Measurements from ENCODE around the gene CDH15.
"Not testable (repeated sequence)": the region's sequence is repeated elsewhere in the genome, so short reads cannot be mapped to it uniquely, and the experiment has no call there.

Gene CDH15

DNA sequence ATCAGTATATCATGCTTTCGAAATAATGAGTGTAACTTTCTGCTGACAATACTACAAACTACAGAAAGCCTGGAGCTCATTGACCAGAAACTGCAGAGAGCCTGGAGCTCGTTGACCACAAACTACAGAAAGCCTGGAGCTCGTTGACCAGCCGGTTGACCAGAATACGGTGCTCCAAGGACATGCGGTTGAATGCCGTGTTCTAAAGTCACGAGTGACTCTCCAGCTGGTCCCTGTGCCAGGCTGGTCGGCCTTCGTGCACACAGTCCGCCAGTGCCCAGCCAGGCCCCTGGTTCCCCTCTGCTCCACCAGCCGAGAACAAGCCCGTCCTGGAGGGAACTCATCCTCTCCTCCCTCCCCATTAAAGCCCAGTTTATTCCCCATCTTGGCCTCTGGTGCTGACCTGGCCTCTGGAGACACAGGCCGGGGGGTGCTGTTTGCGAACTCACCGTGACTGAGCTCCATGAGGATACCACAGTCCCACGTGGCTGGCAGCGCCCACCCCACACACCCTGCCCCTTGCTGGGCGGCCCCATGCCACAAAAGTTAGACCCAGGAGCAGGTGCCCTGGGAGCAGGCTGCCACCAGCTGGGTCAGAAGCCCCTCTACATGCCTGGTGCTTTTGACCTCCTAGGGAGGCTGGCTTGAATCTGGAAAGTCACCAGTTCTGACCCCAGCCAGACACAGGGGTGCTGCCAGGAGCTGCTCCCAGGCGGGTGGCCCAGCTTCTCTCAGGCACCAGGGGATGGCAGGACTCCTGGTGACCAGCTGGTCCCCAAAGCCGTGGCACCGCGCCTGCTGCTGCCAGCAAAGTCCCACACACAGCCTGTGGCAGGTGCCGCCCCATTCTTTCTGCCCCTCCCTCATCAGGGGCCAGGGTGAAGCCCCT lies 15.5 kb upstream of the CDH15 start:
- DNase-seq (ENCODE audit: low read depth) = peak; percentile 13

DNA sequence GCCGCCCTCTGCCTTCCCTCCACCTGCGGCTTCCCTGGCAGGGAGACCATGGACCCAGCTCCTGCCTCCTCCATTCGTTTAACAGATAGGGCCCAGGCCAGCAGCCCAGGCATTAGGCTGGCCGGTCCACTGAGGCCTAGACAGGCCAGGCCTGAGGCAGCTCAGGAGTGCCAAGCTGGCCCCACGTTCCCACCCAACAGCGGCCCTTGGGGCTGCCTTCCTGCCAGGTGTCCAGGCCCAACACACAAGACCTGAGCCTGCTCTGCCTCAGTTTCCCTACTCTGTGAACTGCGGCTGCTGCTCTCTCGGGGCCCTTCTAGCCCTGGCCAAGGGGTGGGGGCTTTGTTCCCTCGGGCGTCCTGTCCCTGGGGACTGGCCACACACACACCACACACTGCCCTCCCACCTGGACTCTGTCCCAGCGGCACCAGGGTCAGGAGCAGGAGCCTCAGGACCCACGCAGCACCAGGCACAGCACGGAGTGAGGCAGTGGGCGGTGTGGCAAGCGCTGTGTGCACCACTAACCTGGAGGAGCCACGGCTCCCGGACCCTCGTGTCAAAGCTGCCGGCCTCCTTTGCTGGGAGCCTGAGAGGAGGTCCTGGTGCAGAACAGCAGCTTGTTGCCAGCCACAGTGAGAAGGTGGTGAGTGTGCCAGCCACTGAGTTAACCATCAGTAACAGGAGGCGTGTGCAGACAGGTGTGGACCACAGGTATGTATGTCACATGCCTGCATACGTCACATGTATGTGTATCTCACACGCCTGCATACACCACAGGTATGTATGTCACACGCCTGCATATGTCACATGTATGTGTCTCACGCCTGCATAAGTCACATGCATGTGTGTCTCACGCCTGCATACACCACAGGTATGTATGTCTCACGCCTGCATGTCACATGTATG lies 14.6 kb upstream of the CDH15 start:
- no peak for DNase-seq (ENCODE audit: low read depth)

GRCh38 chr16:89157778-89158177 lies 13.8 kb upstream of the CDH15 start:
- DNase-seq (ENCODE audit: low read depth) = no peak

DNA sequence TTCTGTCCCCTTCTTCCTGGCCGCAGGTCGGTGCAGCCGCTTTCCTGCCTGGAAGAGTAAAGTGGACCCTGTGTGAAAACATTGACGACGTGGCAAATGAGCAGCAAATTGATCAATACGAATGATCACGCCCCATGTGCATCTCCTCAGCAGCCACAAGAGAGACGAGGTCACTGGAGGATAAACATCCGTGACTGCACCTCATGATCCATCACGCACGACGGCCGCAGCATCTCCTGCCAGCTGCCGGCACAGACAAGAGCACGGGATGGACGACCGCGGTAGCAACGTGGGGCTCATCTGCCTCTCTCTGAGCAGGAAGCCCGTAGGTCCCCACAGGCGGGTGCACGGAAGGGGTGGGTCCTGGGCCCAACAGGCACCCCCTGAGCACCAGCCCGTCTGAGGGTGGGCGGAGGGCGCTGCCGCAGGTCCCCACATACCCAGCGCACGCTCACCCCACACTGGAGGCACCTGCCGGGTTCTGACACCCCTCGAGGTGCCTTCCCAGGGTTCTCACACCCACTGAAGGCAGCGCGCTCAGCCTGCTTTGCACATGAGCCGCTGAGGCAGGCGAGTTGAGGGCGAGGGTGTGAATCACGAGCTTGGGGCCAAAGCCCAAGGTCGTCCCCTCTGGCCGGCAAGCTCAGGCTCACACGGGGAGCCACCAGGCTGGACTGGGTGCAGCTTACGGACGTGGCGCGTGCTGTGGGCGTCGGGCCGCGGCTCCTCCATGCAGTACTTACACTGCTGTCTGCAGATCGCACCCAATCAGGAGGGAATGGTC lies 12.3 kb upstream of the CDH15 start:
- no peak for DNase-seq (ENCODE audit: low read depth)

- DNase-seq (ENCODE audit: low read depth) = no peak
These were observed 11.6 kb upstream of the CDH15 start for GRCh38 chr16:89159850-89160354.

DNA sequence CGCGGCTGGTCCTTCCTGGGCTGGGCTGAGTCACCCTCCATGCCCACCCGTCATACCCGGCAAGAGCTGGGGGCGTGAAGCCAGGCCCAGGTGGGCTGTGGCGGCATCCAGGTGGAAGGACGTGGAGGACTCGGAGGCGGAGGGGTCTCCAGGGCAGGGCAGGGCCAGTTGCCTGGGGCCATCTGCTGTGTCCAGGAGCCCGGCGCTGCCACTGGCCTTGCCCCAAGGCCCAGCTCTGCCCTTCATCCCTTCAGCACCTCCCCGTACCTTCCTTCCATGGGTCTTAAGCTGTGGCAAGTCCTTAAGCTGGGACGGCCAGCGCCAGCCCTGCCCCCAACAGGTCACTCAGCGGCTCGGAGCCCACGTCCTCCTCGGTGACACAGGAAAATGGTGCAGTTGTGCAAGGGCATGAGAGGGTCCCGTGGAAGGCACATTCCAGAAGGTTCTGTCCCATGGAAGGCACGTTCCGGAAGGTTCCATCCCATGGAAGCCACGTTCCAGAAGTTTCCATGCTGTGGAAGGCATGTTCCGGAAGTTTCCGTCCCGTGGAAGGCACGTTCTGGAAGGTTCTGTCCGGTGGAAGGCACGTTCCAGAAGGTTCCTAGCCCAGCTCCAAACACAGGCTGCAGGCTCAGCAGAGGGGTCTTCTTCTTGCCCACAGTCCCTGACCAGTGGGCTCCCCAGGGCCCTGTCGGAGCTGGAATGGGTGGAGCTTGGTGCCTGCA lies 10.4 kb upstream of the CDH15 start:
- DNase-seq (ENCODE audit: low read depth) = no peak

- no peak for DNase-seq (ENCODE audit: low read depth)
These were observed 9.5 kb upstream of the CDH15 start for GRCh38 chr16:89161763-89162713.

GRCh38 chr16:89163297-89163696 lies 8.3 kb upstream of the CDH15 start:
- no peak for DNase-seq (ENCODE audit: low read depth)

- no peak for DNase-seq (ENCODE audit: low read depth)
These were observed 7.1 kb upstream of the CDH15 start for GRCh38 chr16:89164436-89164835.

GRCh38 chr16:89164847-89165680 lies 6.5 kb upstream of the CDH15 start:
- DNase-seq (ENCODE audit: low read depth) = no peak

GRCh38 chr16:89165681-89165979 lies 5.9 kb upstream of the CDH15 start:
- not testable (repeated sequence) for DNase-seq (ENCODE audit: low read depth)

- DNase-seq (ENCODE audit: low read depth) = no peak
These were observed 4.7 kb upstream of the CDH15 start for GRCh38 chr16:89166696-89167424.

DNA sequence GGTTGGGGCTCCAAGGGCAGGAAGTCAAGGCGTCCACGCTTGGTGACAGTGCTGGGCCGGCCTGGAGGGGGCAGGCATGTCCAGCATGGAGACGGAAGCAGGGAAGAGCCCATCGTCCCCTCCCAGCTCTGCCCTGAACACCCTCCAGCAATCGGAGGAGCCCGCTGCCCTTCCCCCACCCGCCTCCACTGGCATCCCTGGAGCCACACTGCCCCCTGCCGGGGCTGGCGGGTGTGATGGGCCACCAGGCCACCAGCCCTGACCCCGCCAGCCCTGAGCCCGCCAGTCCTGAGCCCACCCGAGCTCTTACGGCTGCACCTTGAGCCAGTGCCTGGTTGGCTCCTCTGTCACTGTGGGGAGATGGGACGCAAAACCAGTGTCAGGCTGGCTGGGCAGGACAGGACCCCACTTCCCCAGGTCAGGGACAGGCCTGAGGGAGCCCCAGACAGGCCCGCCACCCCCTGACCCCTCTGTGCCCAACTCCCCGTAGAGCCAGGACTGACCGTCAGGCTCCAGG lies 4.1 kb upstream of the CDH15 start:
- DNase-seq (ENCODE audit: low read depth) = no peak

GRCh38 chr16:89168381-89169189 lies 3.0 kb upstream of the CDH15 start:
- no peak for DNase-seq (ENCODE audit: low read depth)

- DNase-seq (ENCODE audit: low read depth) = no peak
These were observed 1.8 kb upstream of the CDH15 start for GRCh38 chr16:89169778-89170177.

GRCh38 chr16:89170346-89171215 lies 967 bp upstream of the CDH15 start:
- DNase-seq (ENCODE audit: low read depth) = no peak

DNA sequence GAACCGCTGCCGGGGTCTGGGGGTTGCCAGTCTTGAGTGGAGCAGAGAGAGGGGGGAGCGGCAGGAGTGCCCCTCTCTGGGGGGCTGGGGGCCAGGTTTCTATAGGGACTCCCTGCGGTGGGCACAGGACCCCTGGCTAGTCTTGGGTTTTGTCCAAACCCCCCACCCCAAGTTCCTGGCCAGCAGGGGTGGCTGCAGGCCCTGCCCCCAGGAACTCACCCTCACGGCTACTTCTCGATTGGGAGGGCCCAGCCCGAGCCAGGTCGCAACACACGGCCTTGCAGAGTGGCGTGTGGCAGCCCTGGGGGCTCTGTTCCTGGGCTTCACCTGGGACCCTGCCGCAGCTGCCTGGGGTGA lies 601 bp downstream of the CDH15 start:
- no peak for DNase-seq (ENCODE audit: low read depth)
